Myometrial cell (primary cell): ENCODE results near the gene LAMTOR5. TPM values are rescaled to one million over a fixed set of nuclear protein-coding genes. Genes with fewer than 3 reads are reported as not detected.

ENCODE experiments used
- total RNA-seq: library from RNA; depleted of rRNA; stranded (reverse); fragments of >200 nt; gene quantifications from 2 replicates; pipeline ENCODE4 v1.2.3, GENCODE V29; 2015

Gene LAMTOR5
- 152 and 155 TPM in 2 replicates for total RNA-seq

DNA sequence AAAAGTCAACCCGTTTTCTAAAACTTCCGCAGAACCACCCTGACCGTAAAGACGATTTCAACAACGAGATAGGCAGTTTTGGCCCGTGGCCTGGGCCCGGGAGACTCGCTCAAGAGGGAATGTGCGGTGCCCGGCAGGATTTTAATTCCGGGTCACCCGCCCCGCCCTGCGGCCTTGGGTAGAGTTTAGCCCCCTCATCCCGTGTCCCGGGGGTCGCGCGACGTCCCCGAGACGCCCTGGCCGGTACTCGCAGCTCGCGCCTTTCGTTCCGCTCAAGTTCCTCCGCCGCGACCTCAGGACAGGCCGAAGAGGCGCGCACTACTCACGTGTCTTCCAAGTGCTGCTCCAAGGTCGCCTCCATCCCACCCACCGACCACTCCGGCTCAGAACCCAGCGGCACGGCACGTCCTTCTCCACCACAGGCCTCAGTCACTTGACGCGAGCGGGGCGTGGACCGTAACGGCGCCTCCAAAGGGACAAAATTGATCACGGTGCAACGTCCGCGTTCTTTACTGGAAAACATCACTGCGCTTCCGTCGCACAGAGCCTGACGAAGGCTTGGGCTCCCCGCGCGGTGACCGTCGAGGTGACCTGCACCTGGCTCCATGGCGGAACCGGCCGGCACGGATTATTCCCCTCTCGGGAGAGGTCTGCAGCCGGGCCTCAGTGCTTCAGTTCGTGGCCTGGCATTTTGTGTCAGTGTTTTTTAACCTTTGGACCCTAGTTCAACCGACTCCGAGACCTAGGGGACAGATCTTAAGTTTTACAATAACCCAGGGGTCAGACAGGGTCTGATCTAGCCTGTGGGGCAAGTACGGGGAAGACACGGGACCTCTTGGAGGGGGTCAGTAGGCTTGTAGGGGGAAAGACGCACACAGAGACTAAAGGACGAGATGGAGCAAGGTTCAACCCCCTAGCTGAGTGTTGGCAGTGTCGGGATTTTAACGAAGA lies at the start of gene LAMTOR5:
LAMTOR5 (minus strand) TSS at position 435 of the 951 bp plus-strand sequence; CDS start at position 361, 74 bp downstream.

DNA sequence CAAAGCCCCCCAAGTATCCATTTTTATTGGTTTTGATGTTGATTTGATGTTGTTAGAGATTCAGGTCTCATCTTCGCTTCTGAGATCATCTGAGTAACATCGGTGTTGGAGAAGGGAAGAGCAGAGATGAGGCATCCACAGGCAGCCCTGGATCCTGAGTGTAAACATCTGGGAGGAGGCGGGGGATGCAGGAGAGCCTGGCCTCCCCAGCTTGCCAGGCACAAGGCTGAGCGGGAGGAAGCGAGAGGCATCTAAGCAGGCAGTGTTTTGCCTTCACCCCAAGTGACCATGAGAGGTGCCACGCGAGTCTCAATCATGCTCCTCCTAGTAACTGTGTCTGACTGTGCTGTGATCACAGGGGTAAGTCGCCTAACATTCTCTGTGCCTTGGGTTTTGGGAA lies 43.4 kb upstream of the LAMTOR5 start, which contains the start of gene PROK1:
PROK1 (plus strand) TSS at position 221 of the 400 bp plus-strand sequence; CDS start at position 289, 68 bp downstream.

DNA sequence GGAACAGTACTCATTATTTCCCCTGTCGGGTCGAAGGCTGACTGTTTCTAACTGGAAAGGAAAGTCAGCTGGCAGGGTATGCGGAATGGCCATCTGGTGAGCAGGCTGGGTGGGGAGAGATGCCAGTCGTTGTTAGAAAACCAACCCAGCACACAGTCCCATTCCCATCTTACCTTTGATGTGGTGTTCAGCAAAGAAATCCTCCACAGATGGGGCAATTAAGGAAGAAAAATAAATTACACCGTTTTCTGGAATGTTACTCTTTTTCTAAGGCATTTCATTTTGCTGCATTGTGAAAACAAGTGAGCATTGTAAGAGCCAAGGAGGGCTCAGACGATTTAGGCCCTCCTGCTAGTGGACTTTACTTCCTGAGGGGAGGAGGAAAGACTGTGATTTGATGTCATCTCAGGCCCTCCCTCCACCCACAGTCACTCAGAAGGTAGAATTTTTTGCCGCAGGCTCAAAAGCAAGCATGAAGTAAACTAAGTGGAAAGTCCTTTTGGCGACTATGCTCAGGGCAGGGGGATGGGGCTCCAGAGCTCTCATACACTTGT lies 16.7 kb downstream of the LAMTOR5 start, which contains the start of gene SLC16A4:
SLC16A4 (minus strand) TSS at position 335 of the 554 bp plus-strand sequence. CDS start 1,703 bp downstream, outside the sequence.

Other genes starting within 250 kb of the LAMTOR5 start
- gene KCNC4, start 197.4 kb downstream of the LAMTOR5 start, total RNA-seq: 4.6 and 9.6 TPM in 2 replicates
- gene RBM15, start 68.3 kb downstream of the LAMTOR5 start, total RNA-seq: 9.5 and 17.9 TPM in 2 replicates
- 37.5 and 44.3 TPM in 2 replicates for gene SLC16A4, start 16.7 kb downstream of the LAMTOR5 start, total RNA-seq
- gene PROK1, start 43.5 kb upstream of the LAMTOR5 start, total RNA-seq: not detected in 2 replicates
- not detected in 2 replicates for gene KCNA10, start 111.5 kb upstream of the LAMTOR5 start, total RNA-seq
- not detected in 2 replicates for gene KCNA2, start 198.7 kb upstream of the LAMTOR5 start, total RNA-seq